Thyroid gland (tissue), 4 donors: ENCODE measurements around the gene IFIT1.

Experiments
- CTCF ChIP-seq, 6 experiments: fragments of 200-600 bp in 3 of 6; fragments of 450-650 bp in 3 of 6; sonication (generic) in 3 of 6; IDR thresholded peaks; one replicate each; pipeline ENCODE4 v1.5.1; 2016 to 2019; ENCODE audit warnings: antibody characterized with exemption in 6 of 6, mild to moderate bottlenecking in 2 of 6, inconsistent platforms in 1 of 6, moderate library complexity in 1 of 6
- POLR2A ChIP-seq, 2 donors: fragments of 450-650 bp; IDR thresholded peaks; one replicate each; pipeline ENCODE4 v1.6.1; 2017; ENCODE audit warnings: antibody characterized with exemption in 2 of 2, mild to moderate bottlenecking in 2 of 2, moderate library complexity in 1 of 2

- TF ChIP-seq CTCF (IDR thresholded peaks at IDR 0.05) (peak in 3 of 6 experiments; percentile 9 to 34 (median 20)), POLR2A (IDR thresholded peaks at IDR 0.05) (no peak)
Observed at GRCh38 chr10:89419548-89419947, 27.1 kb downstream of the IFIT1 start.
